Endodermal cell (in vitro differentiated cells): ENCODE results near the gene B3GALNT2. TPM values are rescaled to one million over a fixed set of nuclear protein-coding genes. Genes with fewer than 3 reads are reported as not detected.

Source experiments
- DNase-seq: peaks from one replicate; pipeline ENCODE4 v3.0.0-alpha.2; 2017
- H3K27ac ChIP-seq: 2 replicates; pipeline ENCODE4 v1.5.1; 2013; ENCODE audit warnings: mild to moderate bottlenecking, low read depth, low read length, moderate library complexity
- H3K27me3 ChIP-seq: 2 replicates; pipeline ENCODE4 v1.6.1; 2013; ENCODE audit warnings: mild to moderate bottlenecking, low read length, moderate library complexity; ENCODE audit not compliant: insufficient read depth, control insufficient read depth, poor library complexity, severe bottlenecking
- H3K36me3 ChIP-seq: 2 replicates; pipeline ENCODE4 v1.7.0; 2013; ENCODE audit warnings: mild to moderate bottlenecking, low read length, moderate library complexity; ENCODE audit not compliant: control insufficient read depth, insufficient read depth
- H3K4me1 ChIP-seq: one replicate; pipeline ENCODE4 v1.7.0; 2013; ENCODE audit warnings: low read length; ENCODE audit not compliant: control insufficient read depth, insufficient read depth
- H3K4me3 ChIP-seq: 2 replicates; pipeline ENCODE4 v1.5.1; 2013; ENCODE audit warnings: mild to moderate bottlenecking, low read length, moderate library complexity
- H3K9ac ChIP-seq: 2 replicates; pipeline ENCODE4 v1.6.1; 2013; ENCODE audit warnings: mild to moderate bottlenecking, low read length, moderate library complexity; ENCODE audit not compliant: poor library complexity, severe bottlenecking; ENCODE audit errors: extremely low read depth
- H3K9me3 ChIP-seq: 2 replicates; pipeline ENCODE4 v1.6.1; 2013; ENCODE audit warnings: mild to moderate bottlenecking, low read length, moderate library complexity; ENCODE audit not compliant: control insufficient read depth
- H3K27ac Mint-ChIP-seq: 2 replicates; pipeline ENCODE4 v1.8.0; 2020; ENCODE audit warnings: mixed read lengths
- H3K27me3 Mint-ChIP-seq: 2 replicates; pipeline ENCODE4 v1.8.0; 2021; ENCODE audit warnings: mild to moderate bottlenecking, mixed read lengths; ENCODE audit not compliant: insufficient read depth
- H3K36me3 Mint-ChIP-seq: 2 replicates; pipeline ENCODE4 v1.8.0; 2020; ENCODE audit warnings: low read depth, mixed read lengths
- H3K4me1 Mint-ChIP-seq: 2 replicates; pipeline ENCODE4 v1.8.0; 2020; ENCODE audit warnings: mixed read lengths
- H3K4me3 Mint-ChIP-seq: 2 replicates; pipeline ENCODE4 v1.8.0; 2020; ENCODE audit warnings: mild to moderate bottlenecking, moderate library complexity, mixed read lengths
- H3K9me3 Mint-ChIP-seq: 2 replicates; pipeline ENCODE4 v1.8.0; 2020; ENCODE audit warnings: mild to moderate bottlenecking, mixed read lengths
- CTCF ChIP-seq: fragments of 200-600 bp; sonication (generic); conservative IDR thresholded peaks from 2 replicates; pipeline ENCODE4 v1.5.0; 2021; ENCODE audit warnings: antibody characterized with exemption, mild to moderate bottlenecking
- WGBS, 2 experiments: methylation state at CpG; one replicate each; pipeline versions ENCODE4 v1.1.5 to v1.1.7; 2013; ENCODE audit warnings: missing lambda C conversion rate in 2 of 2, mixed read lengths in 1 of 2; ENCODE audit not compliant: insufficient coverage in 1 of 2, insufficient read length in 1 of 2; 5-methylcytosine and 5-hydroxymethylcytosine counted together
- long read RNA-seq, 4 experiments: library from polyadenylated mRNA in 2 of 4; library from RNA in 1 of 4; library from capped mRNA in 1 of 4; stranded (forward) in 3 of 4; unstranded in 1 of 4; transcript quantifications; one replicate each; pipeline ENCODE4 v2.0.0, GENCODE V29; 2020 to 2021; ENCODE audit warnings: inconsistent platforms in 1 of 4
- polyA plus RNA-seq, 2 experiments: library from polyadenylated mRNA; stranded (reverse); fragments of 50-300 nt; gene quantifications; one replicate each; pipeline ENCODE4 v1.2.3, GENCODE V29; 2013
- total RNA-seq, 2 donors: library from RNA; stranded (reverse); fragmentation: NEBNext Ultra II Directional in 1 of 2; extraction: Animal tissue kit (Norgen Biotek cat#: 25700) in 1 of 2; gene quantifications; 2 replicates in 1 of 2; 3 replicates in 1 of 2; pipeline ENCODE4 v1.2.1, GENCODE V29; 2021

B3GALNT2 gene
- total RNA-seq = 10 to 100 TPM; 33.0 to 34.3 TPM
- 21.2 TPM for polyA plus RNA-seq (2013, experiment 1 of 2)
- polyA plus RNA-seq (2013, experiment 2 of 2) = 22.3 TPM
- long read RNA-seq, experiment 1, partial matches to known transcripts = 2 of 5 reads
- long read RNA-seq, experiment 1, other reads (novel, unspliced or antisense) = 3 of 5 reads
- long read RNA-seq, experiment 2, transcript B3GALNT2-202 (12 exons, 2,015 nt) = major isoform, 32 of 73 reads
- long read RNA-seq, experiment 2, partial matches to known transcripts = 6 of 73 reads
- long read RNA-seq, experiment 2, other reads (novel, unspliced or antisense) = 35 of 73 reads
- long read RNA-seq, experiment 3, transcript B3GALNT2-202 (12 exons, 2,015 nt) = major isoform, 43 of 96 reads
- long read RNA-seq, experiment 3, partial matches to known transcripts = 7 of 96 reads
- long read RNA-seq, experiment 3, other reads (novel, unspliced or antisense) = 44 of 96 reads
- long read RNA-seq, experiment 4, partial matches to known transcripts = 2 of 2 reads
- long read RNA-seq, experiment 4, other reads (novel, unspliced or antisense) = 0 of 2 reads

DNA sequence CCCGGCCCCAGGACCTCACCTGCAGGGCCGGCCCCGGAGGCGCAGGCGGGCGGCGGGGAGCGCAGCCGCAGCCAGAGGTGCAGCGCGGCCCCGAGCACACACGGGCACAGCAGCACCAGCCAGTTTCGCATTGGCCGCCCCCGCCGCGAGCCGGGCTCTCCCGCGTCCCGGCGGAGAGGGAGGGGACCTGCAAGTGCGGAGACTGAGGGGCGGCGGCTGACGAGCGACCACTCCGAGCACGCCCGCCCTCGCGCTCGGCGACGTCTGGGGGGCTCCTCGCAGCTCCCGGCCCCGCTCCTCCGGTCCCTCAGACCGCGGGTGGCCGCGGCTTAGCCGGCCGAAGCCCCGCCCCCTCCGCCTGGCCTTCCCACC lies at the start of gene B3GALNT2:
B3GALNT2 (minus strand) TSS at position 331 of the 372 bp plus-strand sequence; CDS start at position 131, 200 bp downstream.
- peak within 1 kb of the TSS; percentile 98 for H3K27ac ChIP-seq
- H3K27me3 ChIP-seq = no peaks in the 10 kb centered on the region
- H3K36me3 ChIP-seq = no peaks in the 10 kb centered on the region
- peaks cover 3% of the 10 kb centered on the region for H3K36me3 Mint-ChIP-seq
- peak within 1 kb of the TSS; percentile 88 for H3K4me3 Mint-ChIP-seq
- DNase-seq = no peak
- H3K27me3 Mint-ChIP-seq = no peaks in the 10 kb centered on the region
- TF ChIP-seq CTCF = no peak
- 0% methylated on average over 10 to 48 of the region's 48 CpGs for WGBS, 2 experiments
- peak within 1 kb of the TSS; percentile 97 for H3K9ac ChIP-seq
- peaks cover 16% of the 10 kb centered on the region for H3K4me1 Mint-ChIP-seq
- H3K27ac Mint-ChIP-seq = peak within 1 kb of the TSS; percentile 100
- no peaks in the 10 kb centered on the region for H3K4me1 ChIP-seq
- H3K9me3 ChIP-seq = no peaks in the 10 kb centered on the region
- H3K9me3 Mint-ChIP-seq = no peaks in the 10 kb centered on the region
- H3K4me3 ChIP-seq = peak within 1 kb of the TSS; percentile 98

DNA sequence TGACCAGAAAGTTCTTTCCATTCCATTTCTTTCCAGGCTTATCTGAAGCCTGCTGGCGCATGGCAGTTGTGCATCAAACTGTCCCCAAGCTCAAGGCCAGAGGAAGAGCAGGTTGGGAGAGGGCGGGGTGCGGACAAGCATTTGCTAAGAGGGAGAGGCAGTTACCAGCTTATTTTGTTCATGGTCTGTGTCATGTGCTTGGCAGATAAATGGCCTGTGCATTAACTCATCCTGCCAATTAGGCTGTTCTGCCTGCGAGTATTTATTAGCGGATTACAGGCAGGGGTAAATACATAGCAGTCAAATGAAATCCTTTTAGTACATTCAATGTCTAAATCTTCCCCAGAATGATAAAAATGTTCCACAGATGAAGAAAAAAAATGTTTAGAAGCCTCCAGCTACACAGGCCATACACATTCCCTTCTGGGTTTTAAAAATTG lies 48.9 kb upstream of the B3GALNT2 start:
- no peak overlapping the region for H3K4me3 ChIP-seq
- H3K9me3 ChIP-seq = no peaks in the 10 kb centered on the region
- H3K27ac ChIP-seq = no peak overlapping the region
- H3K9me3 Mint-ChIP-seq = no peaks in the 10 kb centered on the region
- H3K27ac Mint-ChIP-seq = no peak overlapping the region
- no peak for TF ChIP-seq CTCF
- H3K4me1 Mint-ChIP-seq = no peaks in the 10 kb centered on the region
- no peaks in the 10 kb centered on the region for H3K4me1 ChIP-seq
- no peak for DNase-seq
- no peaks in the 10 kb centered on the region for H3K36me3 ChIP-seq
- H3K27me3 ChIP-seq = no peaks in the 10 kb centered on the region
- no peak overlapping the region for H3K9ac ChIP-seq
- no peaks in the 10 kb centered on the region for H3K36me3 Mint-ChIP-seq
- H3K4me3 Mint-ChIP-seq = no peak overlapping the region
- peaks cover 11% of the 10 kb centered on the region for H3K27me3 Mint-ChIP-seq
- WGBS, 2 experiments = 96 to 99% methylated on average over 3 to 5 of the region's 5 CpGs

- H3K27me3 Mint-ChIP-seq = peaks cover 11% of the 10 kb centered on the region
- no peak overlapping the region for H3K9ac ChIP-seq
- H3K9me3 Mint-ChIP-seq = no peaks in the 10 kb centered on the region
- peaks cover 4% of the 10 kb centered on the region for H3K4me1 Mint-ChIP-seq
- H3K9me3 ChIP-seq = no peaks in the 10 kb centered on the region
- no peaks in the 10 kb centered on the region for H3K27me3 ChIP-seq
- TF ChIP-seq CTCF = no peak
- WGBS, 2 experiments = 90 to 93% methylated on average over 5 to 10 of the region's 10 CpGs
- H3K4me1 ChIP-seq = peaks cover under 1% of the 10 kb centered on the region
- no peak for DNase-seq
- H3K4me3 Mint-ChIP-seq = no peak overlapping the region
- no peak overlapping the region for H3K4me3 ChIP-seq
- no peaks in the 10 kb centered on the region for H3K36me3 Mint-ChIP-seq
- H3K27ac ChIP-seq = no peak overlapping the region
- H3K36me3 ChIP-seq = no peaks in the 10 kb centered on the region
- H3K27ac Mint-ChIP-seq = no peak overlapping the region
These were observed 48.0 kb upstream of the B3GALNT2 start for GRCh38 chr1:235552146-235552716.
